SK-N-SH (cell line): ENCODE data around the gene RSRC1. TPM values are rescaled to one million over a fixed set of nuclear protein-coding genes. Genes with fewer than 3 reads are reported as not detected.

ENCODE experiments used
- CTCF ChIA-PET: fragments of 300-600, 350-600 bp; formaldehyde crosslinking; extraction: SDS; loops from one replicate; lab custom pipeline; 2021; lab: Yijun Ruan, JAX
- POLR2A ChIA-PET: fragments of 350-600 bp; sonication (Branson Sonifier 250); formaldehyde crosslinking; extraction: SDS; loops from one replicate; lab custom pipeline; 2020; ENCODE audit warnings: antibody characterized with exemption, inconsistent platforms; lab: Yijun Ruan, JAX
- DNase-seq: peaks from one replicate; pipeline ENCODE4 v3.0.0; 2012
- H2AFZ ChIP-seq: fragments of 200-600 bp; sonication (generic); 2 replicates; pipeline ENCODE4 v1.8.1; 2016; ENCODE audit warnings: antibody characterized with exemption, mild to moderate bottlenecking, low read depth
- H3F3A ChIP-seq: fragments of 200-600 bp; sonication (generic); replicated peaks from 2 replicates; pipeline ENCODE3; 2016; ENCODE audit warnings: antibody characterized with exemption, mild to moderate bottlenecking; ENCODE audit not compliant: insufficient read depth
- H3K27ac ChIP-seq, 2 experiments: fragments of 200-500 bp in 1 of 2; fragments of 200-600 bp in 1 of 2; sonication (Bioruptor generic) in 1 of 2; sonication (generic), shearing (Covaris generic) in 1 of 2; 2 replicates each; pipeline versions ENCODE4 v1.5.1 to v1.6.1; 2014 to 2016; ENCODE audit warnings: low read depth in 2 of 2, inconsistent platforms in 1 of 2, low read length in 1 of 2, mild to moderate bottlenecking in 1 of 2, mixed read lengths in 1 of 2
- H3K27me3 ChIP-seq: fragments of 200-600 bp; sonication (generic), shearing (Covaris generic); 2 replicates; pipeline ENCODE4 v1.6.1; 2016; ENCODE audit warnings: mixed run types; ENCODE audit not compliant: insufficient read depth
- H3K36me3 ChIP-seq, 2 experiments: fragments of 200-500 bp in 1 of 2; fragments of 200-600 bp in 1 of 2; sonication (Bioruptor generic) in 1 of 2; sonication (generic) in 1 of 2; replicated peaks in 1 of 2; 2 replicates each; pipeline versions ENCODE3 to v1.5.1; 2014 to 2016; ENCODE audit warnings: low read length in 1 of 2, mild to moderate bottlenecking in 1 of 2; ENCODE audit not compliant: insufficient read depth in 2 of 2, control insufficient read depth in 1 of 2
- H3K4me1 ChIP-seq, 2 experiments: fragments of 200-500 bp in 1 of 2; fragments of 200-600 bp in 1 of 2; sonication (Bioruptor generic) in 1 of 2; sonication (generic), shearing (Covaris generic) in 1 of 2; 2 replicates each; pipeline versions ENCODE4 v1.5.1 to v1.6.1; 2014 to 2016; ENCODE audit warnings: low read depth in 1 of 2, low read length in 1 of 2, mixed run types in 1 of 2; ENCODE audit not compliant: insufficient read depth in 2 of 2, control insufficient read depth in 1 of 2
- H3K4me2 ChIP-seq: fragments of 200-600 bp; sonication (generic), shearing (Covaris generic); 2 replicates; pipeline ENCODE4 v1.6.1; 2017; ENCODE audit warnings: mixed run types
- H3K4me3 ChIP-seq, 2 experiments: fragments of 200-500 bp in 1 of 2; fragments of 200-600 bp in 1 of 2; sonication (Bioruptor generic) in 1 of 2; sonication (generic), shearing (Covaris generic) in 1 of 2; 2 replicates each; pipeline versions ENCODE4 v1.5.1 to v1.8.1; 2014 to 2016; ENCODE audit warnings: low read depth in 2 of 2, inconsistent platforms in 1 of 2, low read length in 1 of 2, mild to moderate bottlenecking in 1 of 2, mixed read lengths in 1 of 2, moderate library complexity in 1 of 2
- H3K79me2 ChIP-seq: fragments of 200-600 bp; sonication (generic); 2 replicates; pipeline ENCODE4 v1.8.1; 2017; ENCODE audit warnings: mild to moderate bottlenecking; ENCODE audit not compliant: insufficient read depth
- H3K9ac ChIP-seq: fragments of 200-600 bp; sonication (generic); 2 replicates; pipeline ENCODE4 v1.6.1; 2017; ENCODE audit warnings: mixed run types
- H3K9me2 ChIP-seq: fragments of 200-600 bp; sonication (generic); 2 replicates; pipeline ENCODE4 v1.6.1; 2017; ENCODE audit warnings: mixed run types
- H3K9me3 ChIP-seq: fragments of 200-600 bp; sonication (generic); 2 replicates; pipeline ENCODE4 v1.6.1; 2017; ENCODE audit warnings: mixed run types, mild to moderate bottlenecking, moderate library complexity
- H4K20me1 ChIP-seq: fragments of 200-600 bp; sonication (generic); 2 replicates; pipeline ENCODE4 v1.6.1; 2017; ENCODE audit warnings: mild to moderate bottlenecking, mixed run types; ENCODE audit not compliant: insufficient read depth
- CHD2 ChIP-seq: fragments of 150-350 bp; IDR thresholded peaks from 2 replicates; pipeline ENCODE4 v1.6.1; 2018; ENCODE audit warnings: low read length; ENCODE audit not compliant: partially characterized antibody
- CTCF ChIP-seq: fragments of 200-600 bp; sonication (generic); IDR thresholded peaks from 2 replicates; pipeline ENCODE4 v1.6.1; 2017; ENCODE audit warnings: antibody characterized with exemption, mild to moderate bottlenecking, moderate library complexity
- ELF1 ChIP-seq: IDR thresholded peaks from 2 replicates; pipeline ENCODE4 v1.4.0; 2012
- EP300 ChIP-seq, 2 experiments: IDR thresholded peaks; 2 replicates each; pipeline versions ENCODE4 v1.4.0 to v1.6.1; 2012; ENCODE audit warnings: borderline replicate concordance in 1 of 2, low read depth in 1 of 2, low read length in 1 of 2
- EZH2phosphoT487 ChIP-seq: fragments of 200-600 bp; sonication (generic); IDR thresholded peaks from 2 replicates; pipeline ENCODE4 v1.6.1; 2017; ENCODE audit warnings: low read depth, mixed run types, mild to moderate bottlenecking, antibody characterized with exemption, moderate library complexity, borderline replicate concordance
- FOSL2 ChIP-seq: IDR thresholded peaks from 2 replicates; pipeline ENCODE4 v1.4.0; 2012; ENCODE audit warnings: low read depth, mild to moderate bottlenecking, moderate library complexity, borderline replicate concordance
- GATA2 ChIP-seq: sonication (generic); formaldehyde crosslinking; IDR thresholded peaks from 2 replicates; pipeline ENCODE4 v1.5.0; 2020; ENCODE audit warnings: mild to moderate bottlenecking, missing genetic modification reagents
- NFIC ChIP-seq: IDR thresholded peaks from 2 replicates; pipeline ENCODE4 v1.4.0; 2012; ENCODE audit warnings: borderline replicate concordance
- NRF1 ChIP-seq: IDR thresholded peaks from 2 replicates; pipeline ENCODE4 v1.6.1; 2012; ENCODE audit warnings: low read depth, mild to moderate bottlenecking, low read length
- PBX3 ChIP-seq: IDR thresholded peaks from 2 replicates; pipeline ENCODE4; 2012
- RCOR1 ChIP-seq: fragments of 150-350 bp; IDR thresholded peaks from 2 replicates; pipeline ENCODE4 v1.6.1; 2017; ENCODE audit warnings: antibody characterized with exemption, low read length
- RXRA ChIP-seq: IDR thresholded peaks from 2 replicates; pipeline ENCODE4 v1.4.0; 2012; ENCODE audit warnings: low read depth, mild to moderate bottlenecking, borderline replicate concordance
- TAF1 ChIP-seq: IDR thresholded peaks from 2 replicates; pipeline ENCODE4 v1.6.1; 2012; ENCODE audit warnings: low read depth, mild to moderate bottlenecking, low read length, moderate library complexity, borderline replicate concordance
- TEAD4 ChIP-seq: IDR thresholded peaks from 2 replicates; pipeline ENCODE4 v1.4.0; 2012; ENCODE audit warnings: mild to moderate bottlenecking, borderline replicate concordance; ENCODE audit not compliant: insufficient read depth
- USF1 ChIP-seq: IDR thresholded peaks from 2 replicates; pipeline ENCODE4 v1.4.0; 2012; ENCODE audit warnings: low read depth, borderline replicate concordance
- WGBS: methylation state at CpG from one replicate; pipeline ENCODE4 v1.1.6; 2017; ENCODE audit warnings: low lambda C conversion rate; 5-methylcytosine and 5-hydroxymethylcytosine counted together
- polyA plus RNA-seq, 3 experiments: library from polyadenylated mRNA; depleted of rRNA; stranded (reverse); fragments of >200 nt; gene quantifications; 2 replicates each; pipeline ENCODE4 v1.2.3, GENCODE V29; 2012
- TF ChIP-seq, protein P1 (sequence below): fragments of 150-350 bp; IDR thresholded peaks from 2 replicates; pipeline ENCODE4 v1.6.1; 2017; ENCODE audit warnings: antibody characterized with exemption, low read length, low read depth, borderline replicate concordance

RSRC1 gene
- polyA plus RNA-seq, 1 of the 3 experiments (the other 2 are of a cell fraction) = 4.5 TPM

DNA sequence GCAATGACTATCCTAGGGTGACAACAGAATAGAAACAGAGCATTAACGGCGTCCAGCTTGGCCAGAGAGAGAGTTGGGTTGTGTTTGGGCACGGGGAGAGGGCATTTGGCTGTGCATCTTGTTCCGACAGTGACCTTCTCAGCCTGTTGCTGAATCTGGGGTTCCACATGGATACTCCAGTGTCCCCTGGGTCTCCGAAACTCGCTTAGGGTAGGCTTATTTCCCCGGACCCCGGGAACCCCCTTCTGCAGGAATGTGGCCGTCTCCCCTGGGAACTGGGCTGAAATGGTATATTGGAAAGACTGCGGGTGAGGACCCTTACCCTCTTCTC lies 11.6 kb upstream of the RSRC1 start:
- H3K9me2 ChIP-seq = no peaks in the 10 kb centered on the region
- TF ChIP-seq TEAD4 = no peak
- no peak for TF ChIP-seq NRF1
- no peak for TF ChIP-seq TAF1
- TF ChIP-seq CHD2 = no peak
- no peak for TF ChIP-seq USF1
- no peak for TF ChIP-seq FOSL2
- TF ChIP-seq NFIC = no peak
- TF ChIP-seq PBX3 = no peak
- no peak for TF ChIP-seq EZH2phosphoT487
- no peaks in the 10 kb centered on the region; the same call in 1 of the 2 replicates for H4K20me1 ChIP-seq
- H3K9ac ChIP-seq = no peak overlapping the region
- H3K79me2 ChIP-seq = peaks cover 8% of the 10 kb centered on the region
- H2AFZ ChIP-seq = no peak overlapping the region
- H3K4me3 ChIP-seq = no peak overlapping the region
- ChIA-PET POLR2A (no interaction called here), CTCF (no interaction called here)
- DNase-seq = no peak
- peaks cover 62 to 68% of the 10 kb centered on the region in 2 experiments for H3K36me3 ChIP-seq
- no peaks in the 10 kb centered on the region for H3K27me3 ChIP-seq
- peaks cover 0 to 8% of the 10 kb centered on the region in 2 experiments; a peak in 2 of 4 replicates for H3K4me1 ChIP-seq
- no peaks in the 10 kb centered on the region for H3F3A ChIP-seq
- H3K9me3 ChIP-seq = no peaks in the 10 kb centered on the region
- no peak overlapping the region for H3K27ac ChIP-seq
- WGBS = 100% methylated on average over 6 of the region's 10 CpGs
- H3K4me2 ChIP-seq = no peak overlapping the region

- H2AFZ ChIP-seq = no peak overlapping the region
- H3K36me3 ChIP-seq = peaks cover 62 to 71% of the 10 kb centered on the region in 2 experiments
- POLR2A ChIA-PET = no interaction called here
Measured at GRCh38 chr3:158098834-158099424, 11.0 kb upstream of the RSRC1 start.

GRCh38 chr3:158100681-158101080 lies 9.2 kb upstream of the RSRC1 start:
- Histone ChIP-seq H3K9me2 (no peaks in the 10 kb centered on the region), H3K4me2 (no peak overlapping the region), H3K27ac (no peak overlapping the region), H3K9me3 (no peaks in the 10 kb centered on the region), H3K27me3 (no peaks in the 10 kb centered on the region), H3K36me3 (peaks cover 61 to 69% of the 10 kb centered on the region in 2 experiments), H2AFZ (no peak overlapping the region), H3K79me2 (peaks cover 22% of the 10 kb centered on the region), H3K4me3 (no peak overlapping the region), H3K9ac (no peak overlapping the region), H3F3A (no peaks in the 10 kb centered on the region), H3K4me1 (peaks cover 0 to 11% of the 10 kb centered on the region in 2 experiments; a peak in 2 of 4 replicates), H4K20me1 (peaks cover 3% of the 10 kb centered on the region; the same call in 1 of the 2 replicates)
- POLR2A ChIA-PET = no interaction called here
- WGBS = 90% methylated on average over 2 of the region's 2 CpGs
- CTCF ChIA-PET = interaction anchor here (2.0 kb wide), 1 partner anchor 334 kb away, joined by 5 read pairs; no protein-coding TSS in a partner anchor
- no peak for DNase-seq
- TF ChIP-seq, protein P1, sequence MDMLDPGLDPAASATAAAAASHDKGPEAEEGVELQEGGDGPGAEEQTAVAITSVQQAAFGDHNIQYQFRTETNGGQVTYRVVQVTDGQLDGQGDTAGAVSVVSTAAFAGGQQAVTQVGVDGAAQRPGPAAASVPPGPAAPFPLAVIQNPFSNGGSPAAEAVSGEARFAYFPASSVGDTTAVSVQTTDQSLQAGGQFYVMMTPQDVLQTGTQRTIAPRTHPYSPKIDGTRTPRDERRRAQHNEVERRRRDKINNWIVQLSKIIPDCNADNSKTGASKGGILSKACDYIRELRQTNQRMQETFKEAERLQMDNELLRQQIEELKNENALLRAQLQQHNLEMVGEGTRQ = no peak
- TF ChIP-seq CTCF (no peak), CHD2 (no peak), RXRA (no peak), ELF1 (no peak), EP300 (IDR thresholded peaks at IDR 0.05; ENCODE audit: borderline replicate concordance in 1 of 2, low read depth in 1 of 2, low read length in 1 of 2) (no peak), RCOR1 (no peak), GATA2 (no peak)

More at GRCh38 chr3:158098834-158099424, 11.0 kb upstream of the RSRC1 start:
- no peaks in the 10 kb centered on the region for H3K27me3 ChIP-seq
- H3K9me2 ChIP-seq = no peaks in the 10 kb centered on the region
- no peak overlapping the region for H3K27ac ChIP-seq
- no peaks in the 10 kb centered on the region for H3K9me3 ChIP-seq
- CTCF ChIA-PET = no interaction called here
- peaks cover 3% of the 10 kb centered on the region; the same call in 1 of the 2 replicates for H4K20me1 ChIP-seq
- peaks cover 0 to 8% of the 10 kb centered on the region in 2 experiments; a peak in 2 of 4 replicates for H3K4me1 ChIP-seq
- H3F3A ChIP-seq = no peaks in the 10 kb centered on the region
- no peak overlapping the region for H3K4me2 ChIP-seq
- no peak overlapping the region for H3K9ac ChIP-seq
- no peak for DNase-seq
- 90% methylated on average over 5 of the region's 5 CpGs for WGBS
- H3K79me2 ChIP-seq = peaks cover 14% of the 10 kb centered on the region
- no peak overlapping the region for H3K4me3 ChIP-seq
- TF ChIP-seq ELF1 = no peak
